Measurements from ENCODE around the gene WNT5B.

WNT5B gene

GRCh38 chr12:1605129-1606020 lies 23.7 kb upstream of the WNT5B start:
- TF ChIP-seq EZH2phosphoT487 (IDR thresholded peaks at IDR 0.05; ENCODE audit: borderline replicate concordance): no peak
- peak; percentile 77 for TF ChIP-seq CTCF (conservative IDR thresholded peaks at IDR 0.05; ENCODE audit: low read length)
- Histone ChIP-seq H3K4me1 (ENCODE audit: insufficient read depth, low read length, poor library complexity, severe bottlenecking) (peaks cover 26% of the 10 kb centered on the region), H3K79me2 (ENCODE audit: insufficient read depth, low read length) (no peaks in the 10 kb centered on the region), H3K4me3 (ENCODE audit: low read length, poor library complexity, severe bottlenecking) (peak overlapping the region; percentile 41), H3F3A (ENCODE audit: low read depth) (no peaks in the 10 kb centered on the region), H3K9me3 (ENCODE audit: insufficient read depth, low read depth, low read length) (no peaks in the 10 kb centered on the region), H3K9ac (ENCODE audit: low read depth, low read length, poor library complexity, severe bottlenecking) (no peak overlapping the region), H3K27me3 (ENCODE audit: insufficient read depth, low read length, poor library complexity, severe bottlenecking) (no peaks in the 10 kb centered on the region), H3K4me2 (ENCODE audit: low read depth, low read length, poor library complexity, severe bottlenecking) (peak overlapping the region; percentile 62), H3K9me2 (replicated peaks; ENCODE audit: low read depth, low read length) (no peaks in the 10 kb centered on the region), H2AFZ (ENCODE audit: low read length) (peak overlapping the region; percentile 35), H4K20me1 (ENCODE audit: insufficient read depth, low read length, poor library complexity, severe bottlenecking) (no peaks in the 10 kb centered on the region), H3K36me3 (ENCODE audit: insufficient read depth, low read length) (no peaks in the 10 kb centered on the region)

GRCh38 chr12:1606021-1606622 lies 22.9 kb upstream of the WNT5B start:
- Histone ChIP-seq H3K9me2 (replicated peaks; ENCODE audit: low read depth, low read length) (no peaks in the 10 kb centered on the region), H4K20me1 (ENCODE audit: insufficient read depth, low read length, poor library complexity, severe bottlenecking) (no peaks in the 10 kb centered on the region), H3K36me3 (ENCODE audit: insufficient read depth, low read length) (no peaks in the 10 kb centered on the region), H3K79me2 (ENCODE audit: insufficient read depth, low read length) (no peaks in the 10 kb centered on the region), H3K27me3 (ENCODE audit: insufficient read depth, low read length, poor library complexity, severe bottlenecking) (no peaks in the 10 kb centered on the region), H3K4me2 (ENCODE audit: low read depth, low read length, poor library complexity, severe bottlenecking) (peak overlapping the region; percentile 62), H2AFZ (ENCODE audit: low read length) (peak overlapping the region; percentile 35; the same call in 1 of the 2 replicates), H3K9ac (ENCODE audit: low read depth, low read length, poor library complexity, severe bottlenecking) (no peak overlapping the region), H3K9me3 (ENCODE audit: insufficient read depth, low read depth, low read length) (no peaks in the 10 kb centered on the region), H3K4me3 (ENCODE audit: low read length, poor library complexity, severe bottlenecking) (no peak overlapping the region), H3F3A (ENCODE audit: low read depth) (no peaks in the 10 kb centered on the region), H3K4me1 (ENCODE audit: insufficient read depth, low read length, poor library complexity, severe bottlenecking) (peaks cover 25% of the 10 kb centered on the region)
- no peak for TF ChIP-seq EZH2phosphoT487 (IDR thresholded peaks at IDR 0.05; ENCODE audit: borderline replicate concordance)
- no peak for TF ChIP-seq CTCF (conservative IDR thresholded peaks at IDR 0.05; ENCODE audit: low read length)

- H2AFZ ChIP-seq (ENCODE audit: low read length): peak overlapping the region; percentile 64
- peak overlapping the region; percentile 36 for H3K4me2 ChIP-seq (ENCODE audit: low read depth, low read length, poor library complexity, severe bottlenecking)
- H3F3A ChIP-seq (ENCODE audit: low read depth): no peaks in the 10 kb centered on the region
- H3K36me3 ChIP-seq (ENCODE audit: insufficient read depth, low read length): no peaks in the 10 kb centered on the region
- H3K4me3 ChIP-seq (ENCODE audit: low read length, poor library complexity, severe bottlenecking): no peak overlapping the region
- no peaks in the 10 kb centered on the region for H4K20me1 ChIP-seq (ENCODE audit: insufficient read depth, low read length, poor library complexity, severe bottlenecking)
- no peaks in the 10 kb centered on the region for H3K79me2 ChIP-seq (ENCODE audit: insufficient read depth, low read length)
- H3K9me2 ChIP-seq (replicated peaks; ENCODE audit: low read depth, low read length): no peaks in the 10 kb centered on the region
- no peak for TF ChIP-seq CTCF (conservative IDR thresholded peaks at IDR 0.05; ENCODE audit: low read length)
- TF ChIP-seq EZH2phosphoT487 (IDR thresholded peaks at IDR 0.05; ENCODE audit: borderline replicate concordance): no peak
- H3K9ac ChIP-seq (ENCODE audit: low read depth, low read length, poor library complexity, severe bottlenecking): peak overlapping the region; percentile 34
- H3K9me3 ChIP-seq (ENCODE audit: insufficient read depth, low read depth, low read length): no peaks in the 10 kb centered on the region
- H3K27me3 ChIP-seq (ENCODE audit: insufficient read depth, low read length, poor library complexity, severe bottlenecking): no peaks in the 10 kb centered on the region
- H3K4me1 ChIP-seq (ENCODE audit: insufficient read depth, low read length, poor library complexity, severe bottlenecking): peaks cover 13% of the 10 kb centered on the region
These were observed 20.9 kb upstream of the WNT5B start for GRCh38 chr12:1607940-1608712.

All from Loucy (cell line).